Measurements from ENCODE around the gene UROD.
A peak's percentile ranks its signal among the peaks of the same experiment; 100 is the strongest.

GRCh38 chr1:45010855-45011811 is 921 bp upstream of the UROD start, which contains the start of gene HECTD3:
- TF ChIP-seq, protein P1, sequence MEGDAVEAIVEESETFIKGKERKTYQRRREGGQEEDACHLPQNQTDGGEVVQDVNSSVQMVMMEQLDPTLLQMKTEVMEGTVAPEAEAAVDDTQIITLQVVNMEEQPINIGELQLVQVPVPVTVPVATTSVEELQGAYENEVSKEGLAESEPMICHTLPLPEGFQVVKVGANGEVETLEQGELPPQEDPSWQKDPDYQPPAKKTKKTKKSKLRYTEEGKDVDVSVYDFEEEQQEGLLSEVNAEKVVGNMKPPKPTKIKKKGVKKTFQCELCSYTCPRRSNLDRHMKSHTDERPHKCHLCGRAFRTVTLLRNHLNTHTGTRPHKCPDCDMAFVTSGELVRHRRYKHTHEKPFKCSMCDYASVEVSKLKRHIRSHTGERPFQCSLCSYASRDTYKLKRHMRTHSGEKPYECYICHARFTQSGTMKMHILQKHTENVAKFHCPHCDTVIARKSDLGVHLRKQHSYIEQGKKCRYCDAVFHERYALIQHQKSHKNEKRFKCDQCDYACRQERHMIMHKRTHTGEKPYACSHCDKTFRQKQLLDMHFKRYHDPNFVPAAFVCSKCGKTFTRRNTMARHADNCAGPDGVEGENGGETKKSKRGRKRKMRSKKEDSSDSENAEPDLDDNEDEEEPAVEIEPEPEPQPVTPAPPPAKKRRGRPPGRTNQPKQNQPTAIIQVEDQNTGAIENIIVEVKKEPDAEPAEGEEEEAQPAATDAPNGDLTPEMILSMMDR (IDR thresholded peaks at IDR 0.05; ENCODE audit: low read depth, low read length, missing input control), result no peak
- TF ChIP-seq RXRA (IDR thresholded peaks at IDR 0.05), result no peak
- TF ChIP-seq, protein P2, sequence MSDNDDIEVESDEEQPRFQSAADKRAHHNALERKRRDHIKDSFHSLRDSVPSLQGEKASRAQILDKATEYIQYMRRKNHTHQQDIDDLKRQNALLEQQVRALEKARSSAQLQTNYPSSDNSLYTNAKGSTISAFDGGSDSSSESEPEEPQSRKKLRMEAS (IDR thresholded peaks at IDR 0.05), result no peak
- TF ChIP-seq YY1 (IDR thresholded peaks at IDR 0.05), result no peak
- no peak for TF ChIP-seq JUND (IDR thresholded peaks at IDR 0.05)
- TF ChIP-seq GABPA (IDR thresholded peaks at IDR 0.05 in 1 of 2, conservative IDR thresholded peaks at IDR 0.05 in 1 of 2), result no peak
- peak; percentile 2 for TF ChIP-seq REST (IDR thresholded peaks at IDR 0.05)
- TF ChIP-seq TAF1 (conservative IDR thresholded peaks at IDR 0.05), result no peak
- no peak for TF ChIP-seq FOXA1 (IDR thresholded peaks at IDR 0.05)
- TF ChIP-seq RAD21 (IDR thresholded peaks at IDR 0.05), result peak in 1 of 2 donors; percentile 34

Measured in liver (tissue), 3 donors.